ENCODE measurements around the gene H2AZ2. TPM values are rescaled to one million over a fixed set of nuclear protein-coding genes. Genes with fewer than 3 reads are reported as not detected.

H2AZ2 gene
- total RNA-seq, 1 donor, result 93.7 TPM

DNA sequence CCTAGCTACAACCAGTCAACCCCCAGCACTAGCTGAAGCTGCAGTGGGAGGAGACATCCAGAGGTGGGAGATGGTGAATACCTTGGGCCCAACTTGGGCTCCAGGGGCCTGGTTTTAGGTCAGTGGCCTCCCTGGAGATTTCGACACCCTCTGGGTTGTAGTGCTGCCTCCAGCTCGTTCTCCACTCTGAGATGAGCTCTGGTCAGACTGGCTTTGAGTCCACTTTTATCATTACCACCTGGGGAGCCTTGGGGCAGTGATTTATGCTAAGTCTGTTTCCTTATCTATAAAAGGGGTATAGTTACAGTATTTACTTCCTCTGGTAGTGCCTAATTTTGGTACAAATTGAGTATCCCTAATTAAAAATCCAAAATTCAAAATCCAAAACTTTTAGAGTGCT, 28.6 kb downstream of the H2AZ2 start:
- Histone ChIP-seq H2AFZ (ENCODE audit: low read length) (no peak overlapping the region), H4K20me1 (ENCODE audit: insufficient read depth, low read length) (no peaks in the 10 kb centered on the region), H3K4me1 (ENCODE audit: insufficient read depth, low read length) (no peaks in the 10 kb centered on the region), H3K79me2 (ENCODE audit: insufficient read depth, low read length) (no peaks in the 10 kb centered on the region), H3K4me3 (ENCODE audit: insufficient read depth, low read length) (no peak overlapping the region), H3K27me3 (ENCODE audit: insufficient read depth, low read length) (no peaks in the 10 kb centered on the region), H3K9me3 (ENCODE audit: low read depth, low read length) (no peaks in the 10 kb centered on the region), H3K4me2 (ENCODE audit: insufficient read depth, low read length) (no peak overlapping the region), H3K36me3 (ENCODE audit: insufficient read depth, low read length) (no peaks in the 10 kb centered on the region), H3K27ac (ENCODE audit: low read depth, low read length) (no peak overlapping the region)
- peak; percentile 27 for DNase-seq (ENCODE audit: insufficient read length, low spot score, missing footprints)
- TF ChIP-seq, protein P1, sequence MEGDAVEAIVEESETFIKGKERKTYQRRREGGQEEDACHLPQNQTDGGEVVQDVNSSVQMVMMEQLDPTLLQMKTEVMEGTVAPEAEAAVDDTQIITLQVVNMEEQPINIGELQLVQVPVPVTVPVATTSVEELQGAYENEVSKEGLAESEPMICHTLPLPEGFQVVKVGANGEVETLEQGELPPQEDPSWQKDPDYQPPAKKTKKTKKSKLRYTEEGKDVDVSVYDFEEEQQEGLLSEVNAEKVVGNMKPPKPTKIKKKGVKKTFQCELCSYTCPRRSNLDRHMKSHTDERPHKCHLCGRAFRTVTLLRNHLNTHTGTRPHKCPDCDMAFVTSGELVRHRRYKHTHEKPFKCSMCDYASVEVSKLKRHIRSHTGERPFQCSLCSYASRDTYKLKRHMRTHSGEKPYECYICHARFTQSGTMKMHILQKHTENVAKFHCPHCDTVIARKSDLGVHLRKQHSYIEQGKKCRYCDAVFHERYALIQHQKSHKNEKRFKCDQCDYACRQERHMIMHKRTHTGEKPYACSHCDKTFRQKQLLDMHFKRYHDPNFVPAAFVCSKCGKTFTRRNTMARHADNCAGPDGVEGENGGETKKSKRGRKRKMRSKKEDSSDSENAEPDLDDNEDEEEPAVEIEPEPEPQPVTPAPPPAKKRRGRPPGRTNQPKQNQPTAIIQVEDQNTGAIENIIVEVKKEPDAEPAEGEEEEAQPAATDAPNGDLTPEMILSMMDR (IDR thresholded peaks at IDR 0.05; ENCODE audit: extremely low read depth, low read depth, low read length), result no peak

DNA sequence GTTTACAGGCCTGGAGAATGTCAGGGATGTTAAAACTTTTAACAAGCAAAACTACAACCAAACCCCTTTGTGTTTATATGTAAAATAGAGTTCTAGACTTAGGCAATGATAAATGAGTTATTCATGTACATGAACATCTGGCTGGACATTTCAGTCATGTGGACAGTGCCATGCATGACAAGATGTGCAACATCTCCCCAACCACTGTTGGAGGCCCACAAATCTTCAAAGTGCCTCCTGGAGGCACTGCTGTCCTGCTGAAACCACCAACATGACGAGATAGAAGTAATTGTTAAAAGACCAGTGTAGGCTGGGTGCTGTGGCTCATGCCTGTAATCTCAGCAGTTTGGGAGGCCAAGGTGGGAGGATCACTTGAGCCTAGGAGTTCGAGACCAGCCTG, 33.0 kb downstream of the H2AZ2 start:
- H3K4me1 ChIP-seq (ENCODE audit: insufficient read depth, low read length), result no peaks in the 10 kb centered on the region
- H3K4me3 ChIP-seq (ENCODE audit: insufficient read depth, low read length), result no peak overlapping the region
- no peak overlapping the region for H3K4me2 ChIP-seq (ENCODE audit: insufficient read depth, low read length)
- H3K36me3 ChIP-seq (ENCODE audit: insufficient read depth, low read length), result no peaks in the 10 kb centered on the region
- H3K79me2 ChIP-seq (ENCODE audit: insufficient read depth, low read length), result no peaks in the 10 kb centered on the region
- no peaks in the 10 kb centered on the region for H4K20me1 ChIP-seq (ENCODE audit: insufficient read depth, low read length)
- TF ChIP-seq, protein P1 (IDR thresholded peaks at IDR 0.05; ENCODE audit: extremely low read depth, low read depth, low read length), result no peak
- H3K9me3 ChIP-seq (ENCODE audit: low read depth, low read length), result no peaks in the 10 kb centered on the region
- no peak overlapping the region for H3K27ac ChIP-seq (ENCODE audit: low read depth, low read length)
- no peak for DNase-seq (ENCODE audit: insufficient read length, low spot score, missing footprints)
- H3K27me3 ChIP-seq (ENCODE audit: insufficient read depth, low read length), result no peaks in the 10 kb centered on the region
- no peak overlapping the region for H2AFZ ChIP-seq (ENCODE audit: low read length)

DNA sequence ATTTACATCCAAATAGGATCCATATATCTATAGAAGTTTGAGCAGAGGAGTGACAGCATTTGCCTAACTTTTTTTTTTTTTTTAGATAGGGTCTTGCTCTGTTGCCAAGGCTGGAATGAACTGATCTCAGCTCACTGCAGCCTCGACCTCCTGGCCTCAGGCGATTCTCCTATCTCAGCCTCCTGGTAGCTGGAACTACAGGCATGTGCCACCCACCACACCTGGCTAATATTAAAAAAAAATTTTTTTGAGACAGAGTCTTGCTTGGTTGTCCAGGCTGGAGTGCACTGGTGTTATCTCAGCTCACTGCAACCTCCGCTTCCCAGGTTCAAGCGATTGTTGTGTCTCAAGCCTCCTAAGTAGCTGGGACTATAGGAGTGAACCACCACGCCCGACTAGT, 36.3 kb downstream of the H2AZ2 start:
- no peaks in the 10 kb centered on the region for H3K36me3 ChIP-seq (ENCODE audit: insufficient read depth, low read length)

DNA sequence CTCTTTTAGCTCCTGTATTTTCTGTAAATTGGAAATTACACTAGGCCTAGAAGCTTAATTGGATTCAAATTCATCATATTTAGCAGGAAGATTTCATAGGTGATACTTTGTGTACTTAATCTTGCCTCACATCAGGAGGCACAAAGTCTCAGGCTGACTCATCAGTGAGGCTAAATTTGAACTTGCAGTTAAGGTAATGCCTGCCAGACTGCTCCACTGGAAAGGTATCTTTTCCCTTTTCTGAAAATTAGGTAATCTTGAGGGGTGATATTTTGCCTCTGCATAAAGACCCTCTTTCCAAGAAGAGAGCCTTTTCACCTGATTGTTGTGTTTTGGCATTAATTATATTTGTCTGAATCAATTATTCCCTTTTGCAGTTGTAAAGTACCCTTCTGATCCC, 36.8 kb downstream of the H2AZ2 start:
- no peaks in the 10 kb centered on the region for H3K9me3 ChIP-seq (ENCODE audit: low read depth, low read length)
- H3K79me2 ChIP-seq (ENCODE audit: insufficient read depth, low read length), result no peaks in the 10 kb centered on the region
- DNase-seq (ENCODE audit: insufficient read length, low spot score, missing footprints), result no peak
- TF ChIP-seq, protein P1 (IDR thresholded peaks at IDR 0.05; ENCODE audit: extremely low read depth, low read depth, low read length), result no peak
- H3K4me2 ChIP-seq (ENCODE audit: insufficient read depth, low read length), result no peak overlapping the region
- no peaks in the 10 kb centered on the region for H4K20me1 ChIP-seq (ENCODE audit: insufficient read depth, low read length)
- no peak overlapping the region for H3K27ac ChIP-seq (ENCODE audit: low read depth, low read length)
- H3K4me1 ChIP-seq (ENCODE audit: insufficient read depth, low read length), result no peaks in the 10 kb centered on the region
- no peaks in the 10 kb centered on the region for H3K36me3 ChIP-seq (ENCODE audit: insufficient read depth, low read length)
- H2AFZ ChIP-seq (ENCODE audit: low read length), result no peak overlapping the region
- no peak overlapping the region for H3K4me3 ChIP-seq (ENCODE audit: insufficient read depth, low read length)
- no peaks in the 10 kb centered on the region for H3K27me3 ChIP-seq (ENCODE audit: insufficient read depth, low read length)

More for the DNA sequence above, 36.3 kb downstream of the H2AZ2 start:
- no peak overlapping the region for H3K27ac ChIP-seq (ENCODE audit: low read depth, low read length)
- H4K20me1 ChIP-seq (ENCODE audit: insufficient read depth, low read length), result no peaks in the 10 kb centered on the region
- no peak overlapping the region for H3K4me3 ChIP-seq (ENCODE audit: insufficient read depth, low read length)
- no peak overlapping the region for H2AFZ ChIP-seq (ENCODE audit: low read length)
- no peak overlapping the region for H3K4me2 ChIP-seq (ENCODE audit: insufficient read depth, low read length)
- DNase-seq (ENCODE audit: insufficient read length, low spot score, missing footprints), result no peak
- no peaks in the 10 kb centered on the region for H3K27me3 ChIP-seq (ENCODE audit: insufficient read depth, low read length)
- no peaks in the 10 kb centered on the region for H3K9me3 ChIP-seq (ENCODE audit: low read depth, low read length)
- TF ChIP-seq, protein P1 (IDR thresholded peaks at IDR 0.05; ENCODE audit: extremely low read depth, low read depth, low read length), result no peak
- no peaks in the 10 kb centered on the region for H3K4me1 ChIP-seq (ENCODE audit: insufficient read depth, low read length)
- no peaks in the 10 kb centered on the region for H3K79me2 ChIP-seq (ENCODE audit: insufficient read depth, low read length)
